Measurements from ENCODE around the gene KIF21A. TPM values are rescaled to one million over a fixed set of nuclear protein-coding genes. Genes with fewer than 3 reads are reported as not detected.

The KIF21A gene
- polyA plus RNA-seq, 3 donors, result 34.5 to 46.2 (median 37.5) TPM

GRCh38 chr12:39440781-39441180 is 2.1 kb downstream of the KIF21A start:
- no peak for DNase-seq

GRCh38 chr12:39440101-39440500 is 2.8 kb downstream of the KIF21A start:
- no peak for DNase-seq

- no peak for DNase-seq
These were observed 7.4 kb downstream of the KIF21A start for GRCh38 chr12:39435531-39435930.

- no peak for DNase-seq
These were observed 11.1 kb downstream of the KIF21A start for GRCh38 chr12:39431797-39432196.

- no peak for DNase-seq
These were observed 11.7 kb downstream of the KIF21A start for GRCh38 chr12:39431002-39431796.

GRCh38 chr12:39429809-39430208 is 13.1 kb downstream of the KIF21A start:
- no peak for DNase-seq

- no peak for DNase-seq
These were observed 15.5 kb downstream of the KIF21A start for GRCh38 chr12:39427360-39427808.

- DNase-seq, result no peak
These were observed 16.2 kb downstream of the KIF21A start for GRCh38 chr12:39426636-39427240.

- DNase-seq, result no peak
These were observed 22.9 kb downstream of the KIF21A start for GRCh38 chr12:39420043-39420442.

GRCh38 chr12:39419471-39419870 is 23.4 kb downstream of the KIF21A start:
- DNase-seq, result no peak

- DNase-seq, result no peak
These were observed 25.0 kb downstream of the KIF21A start for GRCh38 chr12:39417916-39418315.

- no peak for DNase-seq
These were observed 28.8 kb downstream of the KIF21A start for GRCh38 chr12:39413836-39414771.

GRCh38 chr12:39412210-39412609 is 30.7 kb downstream of the KIF21A start:
- DNase-seq, result no peak

GRCh38 chr12:39406262-39406661 is 36.7 kb downstream of the KIF21A start:
- no peak for DNase-seq

GRCh38 chr12:39405580-39405979 is 37.3 kb downstream of the KIF21A start:
- DNase-seq, result no peak

- DNase-seq, result no peak
These were observed 38.9 kb downstream of the KIF21A start for GRCh38 chr12:39404000-39404399.

- no peak for DNase-seq
These were observed 39.5 kb downstream of the KIF21A start for GRCh38 chr12:39403376-39403775.

GRCh38 chr12:39402922-39403321 is 40.0 kb downstream of the KIF21A start:
- no peak for DNase-seq

- DNase-seq, result no peak
These were observed 41.5 kb downstream of the KIF21A start for GRCh38 chr12:39401459-39401858.

- no peak for DNase-seq
These were observed 47.1 kb downstream of the KIF21A start for GRCh38 chr12:39395866-39396265.

- no peak for DNase-seq
These were observed 49.0 kb downstream of the KIF21A start for GRCh38 chr12:39393890-39394289.

GRCh38 chr12:39393179-39393578 is 49.7 kb downstream of the KIF21A start:
- DNase-seq, result no peak
